ENCODE data around the gene IGFBPL1.

Gene IGFBPL1

DNA sequence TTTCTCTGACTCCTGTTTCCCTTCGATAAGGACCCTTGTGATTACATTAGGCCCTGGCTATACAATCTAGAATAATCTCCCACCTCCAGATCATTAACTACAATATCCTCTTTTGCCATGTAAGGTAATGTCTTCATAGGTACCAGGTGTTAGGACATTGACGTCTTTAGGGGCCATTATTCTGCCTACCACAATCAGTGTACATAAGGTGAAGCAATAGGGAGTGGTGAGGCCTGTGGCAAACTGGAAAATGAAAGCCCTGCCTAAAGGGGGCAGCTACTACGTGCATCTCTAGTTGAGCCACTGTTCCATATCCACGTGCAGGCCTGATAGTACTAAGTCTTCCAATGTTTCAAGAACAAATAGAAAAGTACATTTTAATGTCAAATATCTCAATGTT lies 36.5 kb downstream of the IGFBPL1 start:
- 100% methylated on average over 1 of the region's 4 CpGs for WGBS (ENCODE audit: insufficient coverage)
- no peak overlapping the region for H3K4me3 ChIP-seq (ENCODE audit: control insufficient read depth in 1 of 7, extremely low read depth in 1 of 7, insufficient read depth in 4 of 7, low read depth in 2 of 7, low read length in 6 of 7)
- ChIA-PET POLR2A (no interaction called here), CTCF (interaction anchor here (1.1 to 1.6 kb wide), 4 partner anchors 13 to 474 kb away, joined by 3 to 4 read pairs (median 4); no protein-coding TSS in a partner anchor)
- peaks cover 0 to 13% (median 4%) of the 10 kb centered on the region in 5 experiments for H3K9me3 ChIP-seq (ENCODE audit: control extremely low read depth in 1 of 5, control insufficient read depth in 4 of 5, insufficient read depth in 2 of 5, low read depth in 1 of 5, low read length in 4 of 5)
- no peaks in the 10 kb centered on the region for H3K36me3 ChIP-seq (ENCODE audit: control insufficient read depth in 4 of 4, insufficient read depth in 4 of 4, low read length in 3 of 4)
- no peaks in the 10 kb centered on the region for H3K27me3 ChIP-seq (replicated peaks in 2 of 5; ENCODE audit: control insufficient read depth in 4 of 5, insufficient read depth in 5 of 5, low read length in 4 of 5)
- H3K27ac ChIP-seq (ENCODE audit: insufficient read depth in 1 of 2, low read depth in 1 of 2, low read length in 2 of 2, poor library complexity in 1 of 2, severe bottlenecking in 2 of 2) = no peak overlapping the region
- H3K4me1 ChIP-seq (ENCODE audit: control extremely low read depth in 1 of 4, control insufficient read depth in 4 of 4, insufficient read depth in 4 of 4, low read length in 3 of 4) = peaks cover 0 to 12% (median 6%) of the 10 kb centered on the region in 4 experiments
- no peak for DNase-seq

GRCh38 chr9:38387066-38387465 lies 37.2 kb downstream of the IGFBPL1 start:
- Histone ChIP-seq H3K27me3 (replicated peaks in 2 of 5; ENCODE audit: control insufficient read depth in 4 of 5, insufficient read depth in 5 of 5, low read length in 4 of 5) (no peaks in the 10 kb centered on the region), H3K36me3 (ENCODE audit: control insufficient read depth in 4 of 4, insufficient read depth in 4 of 4, low read length in 3 of 4) (no peaks in the 10 kb centered on the region), H3K4me1 (ENCODE audit: control extremely low read depth in 1 of 4, control insufficient read depth in 4 of 4, insufficient read depth in 4 of 4, low read length in 3 of 4) (peaks cover 0 to 8% (median 2%) of the 10 kb centered on the region in 4 experiments), H3K27ac (ENCODE audit: insufficient read depth in 1 of 2, low read depth in 1 of 2, low read length in 2 of 2, poor library complexity in 1 of 2, severe bottlenecking in 2 of 2) (no peak overlapping the region), H3K9me3 (ENCODE audit: control extremely low read depth in 1 of 5, control insufficient read depth in 4 of 5, insufficient read depth in 2 of 5, low read depth in 1 of 5, low read length in 4 of 5) (peaks cover 0 to 13% (median 4%) of the 10 kb centered on the region in 5 experiments), H3K4me3 (ENCODE audit: control insufficient read depth in 1 of 7, extremely low read depth in 1 of 7, insufficient read depth in 4 of 7, low read depth in 2 of 7, low read length in 6 of 7) (no peak overlapping the region)
- 83% methylated on average over 1 of the region's 1 CpG for WGBS (ENCODE audit: insufficient coverage)
- CTCF ChIA-PET = interaction anchor here (1.6 kb wide), 1 partner anchor 13 kb away, joined by 4 read pairs; no protein-coding TSS in a partner anchor
- DNase-seq = no peak
- POLR2A ChIA-PET = no interaction called here

DNA sequence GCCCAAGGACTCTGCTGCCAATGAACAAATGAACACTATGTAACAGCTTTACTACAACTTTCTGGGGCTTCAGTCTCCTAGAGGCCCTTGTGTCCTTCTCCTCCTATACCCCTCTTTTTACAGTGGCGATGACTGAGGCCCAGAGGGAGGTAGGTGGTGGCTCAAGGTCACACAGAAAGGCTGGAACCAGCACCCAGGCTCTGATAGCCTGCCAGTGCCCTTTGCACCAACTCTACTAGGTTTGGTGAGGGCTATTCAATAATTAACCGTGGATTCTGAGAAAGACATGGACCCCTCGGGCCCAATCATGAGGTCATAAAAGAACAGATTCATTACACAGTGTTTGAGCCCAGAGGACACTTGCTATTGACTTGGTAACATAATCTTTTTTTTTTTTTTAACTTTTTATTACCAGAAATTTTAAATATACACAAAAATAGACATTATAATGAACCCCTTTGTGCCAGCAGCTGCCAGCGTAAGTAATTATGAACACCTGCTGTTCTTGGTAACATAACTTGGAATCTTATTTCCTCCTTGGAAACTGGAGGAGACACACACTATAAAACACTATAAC lies 37.8 kb downstream of the IGFBPL1 start:
- WGBS (ENCODE audit: insufficient coverage) = 88% methylated on average over 1 of the region's 4 CpGs
- no peaks in the 10 kb centered on the region for H3K27me3 ChIP-seq (replicated peaks in 2 of 5; ENCODE audit: control insufficient read depth in 4 of 5, insufficient read depth in 5 of 5, low read length in 4 of 5)
- POLR2A ChIA-PET = no interaction called here
- H3K4me1 ChIP-seq (ENCODE audit: control extremely low read depth in 1 of 4, control insufficient read depth in 4 of 4, insufficient read depth in 4 of 4, low read length in 3 of 4) = peaks cover 0 to 7% (median under 1%) of the 10 kb centered on the region in 4 experiments
- CTCF ChIA-PET = no interaction called here
- no peak for DNase-seq
- peaks cover 0 to 13% (median 4%) of the 10 kb centered on the region in 5 experiments for H3K9me3 ChIP-seq (ENCODE audit: control extremely low read depth in 1 of 5, control insufficient read depth in 4 of 5, insufficient read depth in 2 of 5, low read depth in 1 of 5, low read length in 4 of 5)
- no peak overlapping the region for H3K27ac ChIP-seq (ENCODE audit: insufficient read depth in 1 of 2, low read depth in 1 of 2, low read length in 2 of 2, poor library complexity in 1 of 2, severe bottlenecking in 2 of 2)
- H3K36me3 ChIP-seq (ENCODE audit: control insufficient read depth in 4 of 4, insufficient read depth in 4 of 4, low read length in 3 of 4) = no peaks in the 10 kb centered on the region
- H3K4me3 ChIP-seq (ENCODE audit: control insufficient read depth in 1 of 7, extremely low read depth in 1 of 7, insufficient read depth in 4 of 7, low read depth in 2 of 7, low read length in 6 of 7) = no peak overlapping the region

DNA sequence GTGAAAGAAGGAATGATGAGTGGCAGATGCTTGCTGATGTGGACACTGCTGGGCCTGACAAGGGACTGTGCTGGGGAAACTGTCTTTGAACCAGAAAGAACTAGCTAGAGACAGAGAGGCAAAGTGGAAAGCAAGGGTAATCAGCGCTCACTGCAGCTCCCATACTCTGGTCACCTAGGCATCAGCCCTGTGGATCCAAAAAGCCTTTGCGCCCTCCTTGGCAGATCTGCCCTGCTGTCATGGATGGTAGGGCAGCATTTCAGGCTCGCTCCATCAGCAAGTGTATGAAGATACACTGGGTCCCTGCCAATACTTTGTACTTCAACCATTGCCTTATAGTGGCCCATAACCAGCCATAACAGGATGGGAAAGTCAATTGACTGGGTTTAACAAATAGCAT lies 38.4 kb downstream of the IGFBPL1 start:
- H3K9me3 ChIP-seq (ENCODE audit: control extremely low read depth in 1 of 5, control insufficient read depth in 4 of 5, insufficient read depth in 2 of 5, low read depth in 1 of 5, low read length in 4 of 5) = peaks cover 0 to 13% (median 4%) of the 10 kb centered on the region in 5 experiments
- no peaks in the 10 kb centered on the region for H3K36me3 ChIP-seq (ENCODE audit: control insufficient read depth in 4 of 4, insufficient read depth in 4 of 4, low read length in 3 of 4)
- 100% methylated on average over 2 of the region's 3 CpGs for WGBS (ENCODE audit: insufficient coverage)
- H3K27me3 ChIP-seq (replicated peaks in 2 of 5; ENCODE audit: control insufficient read depth in 4 of 5, insufficient read depth in 5 of 5, low read length in 4 of 5) = no peaks in the 10 kb centered on the region
- POLR2A ChIA-PET = no interaction called here
- DNase-seq = no peak
- CTCF ChIA-PET = no interaction called here
- H3K4me1 ChIP-seq (ENCODE audit: control extremely low read depth in 1 of 4, control insufficient read depth in 4 of 4, insufficient read depth in 4 of 4, low read length in 3 of 4) = peaks cover 0 to 4% (median under 1%) of the 10 kb centered on the region in 4 experiments
- no peak overlapping the region for H3K27ac ChIP-seq (ENCODE audit: insufficient read depth in 1 of 2, low read depth in 1 of 2, low read length in 2 of 2, poor library complexity in 1 of 2, severe bottlenecking in 2 of 2)
- no peak overlapping the region for H3K4me3 ChIP-seq (ENCODE audit: control insufficient read depth in 1 of 7, extremely low read depth in 1 of 7, insufficient read depth in 4 of 7, low read depth in 2 of 7, low read length in 6 of 7)

GRCh38 chr9:38384990-38385848 lies 39.0 kb downstream of the IGFBPL1 start:
- Histone ChIP-seq H3K27me3 (replicated peaks in 2 of 5; ENCODE audit: control insufficient read depth in 4 of 5, insufficient read depth in 5 of 5, low read length in 4 of 5) (no peaks in the 10 kb centered on the region), H3K4me1 (ENCODE audit: control extremely low read depth in 1 of 4, control insufficient read depth in 4 of 4, insufficient read depth in 4 of 4, low read length in 3 of 4) (no peaks in the 10 kb centered on the region), H3K27ac (ENCODE audit: insufficient read depth in 1 of 2, low read depth in 1 of 2, low read length in 2 of 2, poor library complexity in 1 of 2, severe bottlenecking in 2 of 2) (no peak overlapping the region), H3K9me3 (ENCODE audit: control extremely low read depth in 1 of 5, control insufficient read depth in 4 of 5, insufficient read depth in 2 of 5, low read depth in 1 of 5, low read length in 4 of 5) (peaks cover 0 to 13% (median 4%) of the 10 kb centered on the region in 5 experiments), H3K4me3 (ENCODE audit: control insufficient read depth in 1 of 7, extremely low read depth in 1 of 7, insufficient read depth in 4 of 7, low read depth in 2 of 7, low read length in 6 of 7) (no peak overlapping the region), H3K36me3 (ENCODE audit: control insufficient read depth in 4 of 4, insufficient read depth in 4 of 4, low read length in 3 of 4) (no peaks in the 10 kb centered on the region)
- 100% methylated on average over 1 of the region's 3 CpGs for WGBS (ENCODE audit: insufficient coverage)
- CTCF ChIA-PET = no interaction called here
- POLR2A ChIA-PET = no interaction called here
- no peak for DNase-seq

DNA sequence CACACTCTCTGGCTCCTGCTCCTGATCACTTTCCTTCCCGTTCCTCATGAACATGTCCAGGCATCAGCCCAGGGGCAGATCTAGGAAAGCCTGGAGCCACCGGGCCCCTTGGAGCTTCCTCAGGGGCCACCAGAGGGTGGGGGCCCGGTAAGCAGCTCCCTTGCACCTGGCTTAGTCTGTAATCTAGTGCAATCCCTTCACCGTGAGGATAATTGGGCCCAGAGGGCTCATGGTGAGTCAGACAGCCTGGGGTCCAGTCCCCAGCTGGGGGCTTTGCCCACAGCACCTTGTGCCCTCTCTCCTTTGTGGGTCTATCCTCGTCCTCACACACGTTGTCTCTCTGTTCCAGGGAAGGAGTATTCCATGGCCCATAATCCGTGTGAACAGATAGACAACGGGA lies 42.1 kb downstream of the IGFBPL1 start:
- ChIA-PET POLR2A (no interaction called here), CTCF (interaction anchor here (0.6 to 0.8 kb wide), 2 partner anchors 9 to 11 kb away, joined by 3 read pairs; no protein-coding TSS in a partner anchor)
- Histone ChIP-seq H3K36me3 (ENCODE audit: control insufficient read depth in 4 of 4, insufficient read depth in 4 of 4, low read length in 3 of 4) (no peaks in the 10 kb centered on the region), H3K4me1 (ENCODE audit: control extremely low read depth in 1 of 4, control insufficient read depth in 4 of 4, insufficient read depth in 4 of 4, low read length in 3 of 4) (no peaks in the 10 kb centered on the region), H3K9me3 (ENCODE audit: control extremely low read depth in 1 of 5, control insufficient read depth in 4 of 5, insufficient read depth in 2 of 5, low read depth in 1 of 5, low read length in 4 of 5) (peaks cover 0 to 13% (median 4%) of the 10 kb centered on the region in 5 experiments), H3K4me3 (ENCODE audit: control insufficient read depth in 1 of 7, extremely low read depth in 1 of 7, insufficient read depth in 4 of 7, low read depth in 2 of 7, low read length in 6 of 7) (no peak overlapping the region), H3K27ac (ENCODE audit: insufficient read depth in 1 of 2, low read depth in 1 of 2, low read length in 2 of 2, poor library complexity in 1 of 2, severe bottlenecking in 2 of 2) (no peak overlapping the region), H3K27me3 (replicated peaks in 2 of 5; ENCODE audit: control insufficient read depth in 4 of 5, insufficient read depth in 5 of 5, low read length in 4 of 5) (no peaks in the 10 kb centered on the region)
- 92% methylated on average over 8 of the region's 8 CpGs for WGBS (ENCODE audit: insufficient coverage)
- no peak for DNase-seq

Measured in common myeloid progenitor, CD34-positive (primary cell).